VCaP (cell line): ENCODE results near the gene TNFRSF25.

Experiments used
- H3K27ac ChIP-seq: fragments of 450-650 bp; 2 replicates; pipeline ENCODE4 v1.5.1; 2017
- TF ChIP-seq, protein P1 (sequence below): fragments of 450-650 bp; conservative IDR thresholded peaks from 2 replicates; pipeline ENCODE4 v1.5.1; 2017; ENCODE audit warnings: mild to moderate bottlenecking, moderate library complexity

Gene TNFRSF25

DNA sequence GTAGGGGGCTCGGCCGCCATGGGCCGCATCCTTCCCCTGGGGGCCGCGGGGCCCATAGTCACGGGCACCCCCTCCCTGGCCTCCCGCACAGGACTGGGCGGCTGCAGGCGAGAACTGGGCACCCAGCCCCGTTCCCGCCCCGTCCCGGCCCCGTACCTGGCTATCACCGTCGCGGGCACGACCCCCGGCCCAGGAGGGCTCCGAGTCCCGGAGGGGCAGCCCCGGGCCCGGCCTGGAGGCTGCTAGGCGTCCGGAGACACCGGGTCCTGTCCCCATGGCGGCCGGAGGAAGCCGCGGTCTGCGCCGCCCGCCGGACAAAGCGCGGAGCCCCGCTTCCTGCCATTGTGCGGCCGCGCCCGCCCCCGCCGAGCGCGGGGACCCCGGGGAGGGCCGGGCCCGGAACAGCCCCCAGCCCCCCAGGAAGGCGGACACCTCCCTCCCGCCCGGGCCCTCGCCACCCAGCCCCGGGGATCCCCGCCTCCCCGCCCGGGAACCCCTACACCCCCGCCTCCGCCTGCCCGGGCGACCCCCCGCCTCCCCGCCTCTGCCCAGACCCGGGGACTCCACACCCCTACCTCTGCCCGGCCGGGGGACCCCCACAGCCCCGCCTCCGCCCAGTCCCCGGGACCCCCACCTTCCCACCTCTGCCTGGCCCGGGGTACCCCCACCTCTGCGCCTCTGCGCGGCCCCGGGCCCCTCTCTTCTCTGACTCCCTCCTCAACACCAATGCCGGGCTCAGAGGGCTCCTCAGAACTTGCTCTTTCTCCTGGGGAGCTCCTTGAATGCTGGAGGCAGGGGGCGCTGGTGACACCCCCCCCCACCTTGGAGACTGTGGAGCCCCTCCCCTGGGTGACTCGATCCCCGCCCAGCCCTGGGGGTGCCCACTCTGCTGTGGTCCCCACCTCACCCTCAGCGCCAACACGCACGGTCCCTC is 19.5 kb upstream of the TNFRSF25 start:
- TF ChIP-seq, protein P1, sequence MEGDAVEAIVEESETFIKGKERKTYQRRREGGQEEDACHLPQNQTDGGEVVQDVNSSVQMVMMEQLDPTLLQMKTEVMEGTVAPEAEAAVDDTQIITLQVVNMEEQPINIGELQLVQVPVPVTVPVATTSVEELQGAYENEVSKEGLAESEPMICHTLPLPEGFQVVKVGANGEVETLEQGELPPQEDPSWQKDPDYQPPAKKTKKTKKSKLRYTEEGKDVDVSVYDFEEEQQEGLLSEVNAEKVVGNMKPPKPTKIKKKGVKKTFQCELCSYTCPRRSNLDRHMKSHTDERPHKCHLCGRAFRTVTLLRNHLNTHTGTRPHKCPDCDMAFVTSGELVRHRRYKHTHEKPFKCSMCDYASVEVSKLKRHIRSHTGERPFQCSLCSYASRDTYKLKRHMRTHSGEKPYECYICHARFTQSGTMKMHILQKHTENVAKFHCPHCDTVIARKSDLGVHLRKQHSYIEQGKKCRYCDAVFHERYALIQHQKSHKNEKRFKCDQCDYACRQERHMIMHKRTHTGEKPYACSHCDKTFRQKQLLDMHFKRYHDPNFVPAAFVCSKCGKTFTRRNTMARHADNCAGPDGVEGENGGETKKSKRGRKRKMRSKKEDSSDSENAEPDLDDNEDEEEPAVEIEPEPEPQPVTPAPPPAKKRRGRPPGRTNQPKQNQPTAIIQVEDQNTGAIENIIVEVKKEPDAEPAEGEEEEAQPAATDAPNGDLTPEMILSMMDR = no peak
- peak overlapping the region; percentile 45; the same call in 1 of the 2 replicates for H3K27ac ChIP-seq

DNA sequence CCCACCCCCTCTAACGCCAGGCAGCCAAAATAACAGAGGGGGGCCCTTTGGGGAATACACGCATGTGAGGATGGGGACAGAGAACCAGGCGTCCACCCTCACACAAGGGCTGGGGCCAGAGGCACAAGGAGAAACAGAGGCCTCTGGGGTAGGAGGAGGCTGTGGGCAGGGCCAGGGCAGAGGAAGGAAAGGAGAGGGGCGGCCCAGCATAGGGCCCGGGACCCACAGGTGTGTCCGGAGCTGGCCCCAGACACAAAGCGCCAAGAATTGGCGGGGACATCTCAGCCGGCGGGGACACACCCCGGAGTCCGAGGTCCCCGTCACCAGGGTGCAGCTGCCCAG is 18.8 kb upstream of the TNFRSF25 start:
- TF ChIP-seq, protein P1 = no peak
- H3K27ac ChIP-seq = peak overlapping the region; percentile 45; the same call in 1 of the 2 replicates

- H3K27ac ChIP-seq = no peak overlapping the region
- TF ChIP-seq, protein P1 = no peak
Observed at GRCh38 chr1:6483761-6484117, 17.8 kb upstream of the TNFRSF25 start.

DNA sequence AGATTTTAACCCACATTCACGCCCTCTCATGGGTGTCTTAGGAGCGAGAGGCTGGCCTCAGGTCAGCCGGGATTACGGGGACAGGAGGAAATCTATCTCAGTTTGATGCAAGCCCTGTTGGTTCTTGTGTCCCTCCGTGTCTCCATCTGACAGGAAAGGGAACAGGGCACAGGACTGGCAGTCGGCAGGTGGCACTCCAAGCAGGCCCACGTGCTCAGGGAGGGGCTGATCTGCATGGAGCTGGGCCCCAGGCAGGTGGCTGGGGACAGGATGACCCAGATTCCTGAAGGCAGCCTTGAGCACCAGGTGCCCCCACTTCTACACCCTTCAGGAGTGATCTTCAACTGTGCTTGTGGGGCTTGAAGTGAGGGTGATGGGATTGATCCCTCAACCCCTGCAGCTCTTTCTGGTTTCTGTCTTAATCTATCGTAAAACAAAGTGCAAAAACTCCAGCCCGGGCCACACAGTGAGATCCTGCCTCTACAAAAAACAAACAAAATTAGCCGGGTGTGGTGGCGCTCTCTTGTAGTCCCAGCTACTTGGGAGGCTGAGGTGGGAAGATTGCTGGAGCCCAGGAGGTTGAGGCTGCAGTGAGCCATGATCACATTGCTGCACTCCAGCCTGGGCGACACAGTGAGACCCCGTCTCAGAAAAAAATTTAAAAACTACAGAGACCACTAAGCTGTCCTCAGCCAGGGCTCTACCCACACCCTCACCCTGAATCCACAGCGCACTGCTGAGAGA is 17.2 kb upstream of the TNFRSF25 start:
- H3K27ac ChIP-seq = no peak overlapping the region
- TF ChIP-seq, protein P1 = no peak

DNA sequence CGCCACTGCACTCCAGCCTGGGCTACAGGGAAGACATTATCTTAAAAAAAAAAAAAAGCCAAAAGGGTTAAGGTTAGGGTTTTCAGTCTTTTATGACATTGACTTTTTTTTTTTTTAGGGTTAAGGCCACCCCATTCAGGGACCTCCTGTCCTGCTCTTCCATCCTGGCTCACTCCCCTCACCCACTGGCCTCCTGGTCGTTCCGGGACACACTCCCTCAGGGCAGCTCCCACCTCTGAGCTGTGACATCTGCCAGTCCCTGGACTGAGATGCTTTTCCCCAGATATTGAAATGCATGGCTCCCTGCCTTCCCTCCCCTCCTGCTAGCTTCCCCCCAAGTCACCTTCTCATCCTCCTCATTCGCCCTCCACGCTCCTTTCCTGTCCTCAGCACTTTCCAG is 15.8 kb upstream of the TNFRSF25 start:
- TF ChIP-seq, protein P1 = no peak
- H3K27ac ChIP-seq = no peak overlapping the region

GRCh38 chr1:6477039-6477820 is 11.3 kb upstream of the TNFRSF25 start:
- TF ChIP-seq, protein P1 = no peak
- H3K27ac ChIP-seq = no peak overlapping the region

- H3K27ac ChIP-seq = no peak overlapping the region
- TF ChIP-seq, protein P1 = no peak
Observed at GRCh38 chr1:6476483-6476882, 10.5 kb upstream of the TNFRSF25 start.
